GM12891 (cell line): ENCODE measurements around the gene MSI2.

Experiments
- PAX5 ChIP-seq: IDR thresholded peaks from 2 replicates; pipeline ENCODE4 v1.6.1; 2011; ENCODE audit warnings: low read length, moderate library complexity, mild to moderate bottlenecking; ENCODE audit not compliant: insufficient read depth, severe bottlenecking
- POLR2A ChIP-seq: IDR thresholded peaks from 2 replicates; pipeline ENCODE4 v1.6.1; 2011; ENCODE audit warnings: low read depth, low read length, control low read depth
- POLR2AphosphoS5 ChIP-seq: IDR thresholded peaks from 2 replicates; pipeline ENCODE4 v1.6.1; 2011; ENCODE audit warnings: low read depth, low read length, control low read depth
- SPI1 ChIP-seq: IDR thresholded peaks from 2 replicates; pipeline ENCODE4 v1.6.1; 2011; ENCODE audit warnings: low read depth, low read length, control low read depth
- TAF1 ChIP-seq: IDR thresholded peaks from 2 replicates; pipeline ENCODE4 v1.6.1; 2011; ENCODE audit warnings: low read depth, low read length, control low read depth

DNA sequence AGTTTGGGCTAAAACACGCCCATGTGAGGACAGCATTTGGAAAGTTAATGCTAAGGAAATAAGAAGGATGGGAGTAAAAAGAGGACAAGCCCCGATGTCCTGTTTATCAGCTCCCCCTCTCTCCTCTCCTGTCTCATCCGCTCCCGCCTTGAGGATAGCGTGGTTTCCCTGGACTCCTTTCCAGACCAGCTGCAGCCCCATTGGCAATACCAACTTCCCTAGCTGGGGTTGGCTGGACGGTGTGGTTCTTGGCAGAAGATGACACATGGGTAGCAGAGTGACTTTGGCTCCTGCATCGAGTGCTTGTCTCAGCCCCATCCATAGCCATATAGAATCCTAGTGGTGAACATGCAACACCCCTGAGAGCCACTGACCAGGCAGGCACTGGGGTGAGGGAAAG is 302.9 kb downstream of the MSI2 start:
- TF ChIP-seq POLR2AphosphoS5 (no peak), TAF1 (no peak), POLR2A (no peak), SPI1 (no peak), PAX5 (no peak)
